Activated naive CD8-positive, alpha-beta T cell treated with anti-CD3 and anti-CD28 coated beads for 36 hours (primary cell): Measurements from ENCODE around the gene KIAA1191. TPM values are rescaled to one million over a fixed set of nuclear protein-coding genes. Genes with fewer than 3 reads are reported as not detected.
"Not testable (repeated sequence)": the region's sequence is repeated elsewhere in the genome, so short reads cannot be mapped to it uniquely, and the experiment has no call there.

Experiments
- DNase-seq: peaks from one replicate; pipeline ENCODE4 v3.0.0; 2021
- H3K27ac Mint-ChIP-seq: one replicate; pipeline ENCODE4 v1.8.0; 2022; ENCODE audit warnings: mild to moderate bottlenecking, moderate library complexity, mixed read lengths
- H3K27me3 Mint-ChIP-seq: one replicate; pipeline ENCODE4 v1.8.0; 2022; ENCODE audit warnings: mild to moderate bottlenecking, mixed read lengths
- H3K36me3 Mint-ChIP-seq: one replicate; pipeline ENCODE4 v1.8.0; 2021; ENCODE audit warnings: mild to moderate bottlenecking, mixed read lengths
- H3K4me1 Mint-ChIP-seq: one replicate; pipeline ENCODE4 v1.8.0; 2021; ENCODE audit warnings: mixed read lengths
- H3K4me3 Mint-ChIP-seq: one replicate; pipeline ENCODE4 v1.8.0; 2022; ENCODE audit warnings: mild to moderate bottlenecking, moderate library complexity, mixed read lengths
- H3K9me3 Mint-ChIP-seq: one replicate; pipeline ENCODE4 v1.8.0; 2022; ENCODE audit warnings: mixed read lengths
- total RNA-seq, 2 experiments: library from RNA; stranded (reverse); gene quantifications; one replicate each; pipeline ENCODE4 v1.2.3, GENCODE V29; 2021

The KIAA1191 gene
- total RNA-seq, 2 experiments from 2014 or later: 38.2 to 41.7 TPM

- Mint-ChIP-seq H3K4me3 (no peak overlapping the region), H3K9me3 (no peaks in the 10 kb centered on the region), H3K36me3 (peaks cover 12% of the 10 kb centered on the region), H3K27me3 (no peaks in the 10 kb centered on the region), H3K4me1 (no peaks in the 10 kb centered on the region), H3K27ac (no peak overlapping the region)
- no peak for DNase-seq
These were observed 41.6 kb downstream of the KIAA1191 start for GRCh38 chr5:176319827-176320554.

DNA sequence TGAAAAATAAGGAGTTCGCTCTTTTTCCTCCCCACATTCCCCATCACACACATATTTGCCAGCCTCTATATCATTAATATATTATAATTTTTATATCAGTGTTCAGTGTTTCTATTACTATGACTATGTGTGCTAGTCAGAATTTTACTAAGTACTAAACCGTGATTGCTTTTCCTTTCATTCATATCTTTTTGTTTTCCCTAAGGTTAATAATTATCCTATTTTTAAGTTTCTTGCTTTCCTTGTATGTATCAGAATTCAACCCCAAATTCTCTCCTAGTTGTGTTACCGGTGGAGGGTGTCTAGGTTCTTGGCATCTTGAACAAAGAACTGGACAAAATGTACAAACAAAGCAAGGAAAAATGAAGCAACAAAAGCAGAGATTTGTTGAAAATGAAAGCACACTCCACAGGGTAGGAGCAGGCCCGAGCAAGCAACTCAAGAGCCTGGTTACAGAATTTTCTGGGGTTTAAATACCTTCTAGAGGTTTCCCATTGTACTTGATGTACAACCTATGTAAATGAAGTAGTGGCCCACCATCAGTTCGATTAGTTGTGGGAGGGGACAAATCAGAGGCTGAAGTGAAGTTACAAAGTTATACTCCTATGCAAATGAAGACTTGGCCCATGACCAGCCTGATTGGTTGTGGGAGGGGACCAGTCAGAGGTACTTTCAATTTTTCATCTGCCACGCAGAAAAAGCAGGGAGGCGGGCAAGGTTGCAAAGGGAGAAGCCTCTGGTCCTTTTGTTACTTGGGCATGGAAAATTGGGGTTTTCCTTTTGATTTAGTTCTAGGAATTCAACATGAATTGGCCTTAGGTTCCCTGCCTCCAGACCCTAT lies 43.8 kb downstream of the KIAA1191 start:
- H3K27ac Mint-ChIP-seq: no peak overlapping the region
- peaks cover 19% of the 10 kb centered on the region for H3K36me3 Mint-ChIP-seq
- H3K9me3 Mint-ChIP-seq: no peaks in the 10 kb centered on the region
- no peak overlapping the region for H3K4me3 Mint-ChIP-seq
- no peaks in the 10 kb centered on the region for H3K4me1 Mint-ChIP-seq
- no peak for DNase-seq
- no peaks in the 10 kb centered on the region for H3K27me3 Mint-ChIP-seq

DNA sequence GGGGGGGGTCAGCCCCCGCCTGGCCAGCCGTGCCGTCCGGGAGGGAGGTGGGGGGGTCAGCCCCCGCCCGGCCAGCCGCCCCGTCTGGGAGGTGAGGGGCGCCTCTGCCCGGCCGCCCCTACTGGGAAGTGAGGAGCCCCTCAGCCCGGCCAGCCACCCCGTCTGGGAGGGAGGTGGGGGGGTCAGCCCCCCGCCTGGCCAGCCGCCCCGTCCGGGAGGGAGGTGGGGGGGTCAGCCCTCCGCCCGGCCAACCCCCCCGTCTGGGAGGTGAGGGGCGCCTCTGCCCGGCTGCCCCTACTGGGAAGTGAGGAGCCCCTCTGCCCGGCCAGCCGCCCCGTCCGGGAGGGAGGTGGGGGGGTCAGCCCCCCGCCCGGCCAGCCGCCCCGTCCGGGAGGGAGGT lies 56.2 kb downstream of the KIAA1191 start:
- H3K27ac Mint-ChIP-seq, H3K9me3 Mint-ChIP-seq, H3K4me1 Mint-ChIP-seq, H3K4me3 Mint-ChIP-seq, H3K27me3 Mint-ChIP-seq, DNase-seq: not testable (repeated sequence)
- peaks cover 47% of the 10 kb centered on the region for H3K36me3 Mint-ChIP-seq

Other genes with a start within 250 kb of the KIAA1191 start
- gene SIMC1, start 123.3 kb downstream of the KIAA1191 start, total RNA-seq: 10 to 100 TPM; 23.5 to 24.8 TPM
- gene ARL10, start 3.7 kb upstream of the KIAA1191 start, total RNA-seq: 10 to 100 TPM in 1 of 2 experiments, 1 to 10 TPM in 1; 8.0 to 12.1 TPM
- 100 to 1,000 TPM; 154 to 158 TPM for gene NOP16, start 26.8 kb upstream of the KIAA1191 start, total RNA-seq
- 10 to 100 TPM; 94.0 to 94.5 TPM for gene HIGD2A, start 27.0 kb upstream of the KIAA1191 start, total RNA-seq
- 10 to 100 TPM; 53.4 to 57.7 TPM for gene CLTB, start 54.8 kb upstream of the KIAA1191 start, total RNA-seq
- 10 to 100 TPM; 38.1 to 38.6 TPM for gene FAF2, start 86.6 kb upstream of the KIAA1191 start, total RNA-seq
- gene RNF44, start 175.6 kb upstream of the KIAA1191 start, total RNA-seq: 10 to 100 TPM; 53.4 to 53.8 TPM
- gene CDHR2, start 187.6 kb upstream of the KIAA1191 start, total RNA-seq: under 1 TPM; 0.31 to 0.44 TPM
- 1 to 10 TPM; 1.5 to 1.7 TPM for gene GPRIN1, start 248.4 kb upstream of the KIAA1191 start, total RNA-seq